GM12873 (cell line): Measurements from ENCODE around the gene SOBP.

ENCODE experiments used
- TF ChIP-seq, protein P1 (sequence below): IDR thresholded peaks from 2 replicates; pipeline ENCODE4 v1.5.1; 2012; ENCODE audit warnings: low read depth, mild to moderate bottlenecking, moderate library complexity, low read length, control low read depth; ENCODE audit not compliant: insufficient read depth; ENCODE audit errors: missing control alignments

Gene SOBP

DNA sequence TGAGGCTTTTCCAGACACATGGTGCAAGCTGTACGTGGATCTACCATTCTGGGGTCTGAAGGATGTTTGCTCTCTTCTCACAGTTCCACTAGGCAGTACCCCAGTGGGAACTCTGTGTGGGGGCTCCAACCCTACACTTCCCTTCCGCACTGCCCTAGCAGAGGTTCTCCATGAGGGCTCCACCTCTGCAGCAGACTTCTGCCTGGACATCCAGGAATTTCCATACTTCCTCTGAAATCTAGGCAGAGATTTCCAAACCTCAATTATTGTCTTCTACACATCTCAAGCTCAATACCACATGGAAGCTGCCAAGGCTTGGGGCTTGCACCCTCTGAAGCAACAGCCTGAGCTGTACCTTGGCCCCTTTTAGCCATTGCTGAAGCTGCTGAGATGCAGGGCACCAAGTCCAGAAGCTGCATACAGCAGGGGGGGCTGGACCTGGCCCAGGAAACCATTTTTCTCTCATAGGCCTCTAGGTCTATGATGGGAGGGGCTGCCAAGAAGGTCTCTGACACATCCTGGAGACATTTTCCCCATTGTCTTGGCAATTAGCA is 42.2 kb upstream of the SOBP start:
- TF ChIP-seq, protein P1, sequence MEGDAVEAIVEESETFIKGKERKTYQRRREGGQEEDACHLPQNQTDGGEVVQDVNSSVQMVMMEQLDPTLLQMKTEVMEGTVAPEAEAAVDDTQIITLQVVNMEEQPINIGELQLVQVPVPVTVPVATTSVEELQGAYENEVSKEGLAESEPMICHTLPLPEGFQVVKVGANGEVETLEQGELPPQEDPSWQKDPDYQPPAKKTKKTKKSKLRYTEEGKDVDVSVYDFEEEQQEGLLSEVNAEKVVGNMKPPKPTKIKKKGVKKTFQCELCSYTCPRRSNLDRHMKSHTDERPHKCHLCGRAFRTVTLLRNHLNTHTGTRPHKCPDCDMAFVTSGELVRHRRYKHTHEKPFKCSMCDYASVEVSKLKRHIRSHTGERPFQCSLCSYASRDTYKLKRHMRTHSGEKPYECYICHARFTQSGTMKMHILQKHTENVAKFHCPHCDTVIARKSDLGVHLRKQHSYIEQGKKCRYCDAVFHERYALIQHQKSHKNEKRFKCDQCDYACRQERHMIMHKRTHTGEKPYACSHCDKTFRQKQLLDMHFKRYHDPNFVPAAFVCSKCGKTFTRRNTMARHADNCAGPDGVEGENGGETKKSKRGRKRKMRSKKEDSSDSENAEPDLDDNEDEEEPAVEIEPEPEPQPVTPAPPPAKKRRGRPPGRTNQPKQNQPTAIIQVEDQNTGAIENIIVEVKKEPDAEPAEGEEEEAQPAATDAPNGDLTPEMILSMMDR = no peak

DNA sequence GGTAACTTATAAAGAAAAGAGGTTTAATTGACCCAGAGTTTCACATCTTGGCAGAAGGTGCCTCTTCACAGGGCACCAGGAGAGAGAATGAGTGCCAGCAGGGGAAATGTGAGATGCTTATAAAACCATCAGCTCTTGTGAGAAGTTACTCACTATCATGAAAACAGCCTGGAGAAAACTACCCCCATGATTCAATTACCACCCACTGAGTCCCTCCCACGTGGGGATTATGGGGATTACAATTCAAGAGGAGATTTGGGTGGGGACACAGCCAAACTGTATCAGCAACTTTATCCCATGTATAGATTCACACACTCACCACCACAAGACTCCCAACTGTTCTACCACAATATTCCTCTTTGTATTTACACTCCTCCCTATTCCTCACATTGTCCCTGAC is 41.1 kb upstream of the SOBP start:
- TF ChIP-seq, protein P1 = no peak

DNA sequence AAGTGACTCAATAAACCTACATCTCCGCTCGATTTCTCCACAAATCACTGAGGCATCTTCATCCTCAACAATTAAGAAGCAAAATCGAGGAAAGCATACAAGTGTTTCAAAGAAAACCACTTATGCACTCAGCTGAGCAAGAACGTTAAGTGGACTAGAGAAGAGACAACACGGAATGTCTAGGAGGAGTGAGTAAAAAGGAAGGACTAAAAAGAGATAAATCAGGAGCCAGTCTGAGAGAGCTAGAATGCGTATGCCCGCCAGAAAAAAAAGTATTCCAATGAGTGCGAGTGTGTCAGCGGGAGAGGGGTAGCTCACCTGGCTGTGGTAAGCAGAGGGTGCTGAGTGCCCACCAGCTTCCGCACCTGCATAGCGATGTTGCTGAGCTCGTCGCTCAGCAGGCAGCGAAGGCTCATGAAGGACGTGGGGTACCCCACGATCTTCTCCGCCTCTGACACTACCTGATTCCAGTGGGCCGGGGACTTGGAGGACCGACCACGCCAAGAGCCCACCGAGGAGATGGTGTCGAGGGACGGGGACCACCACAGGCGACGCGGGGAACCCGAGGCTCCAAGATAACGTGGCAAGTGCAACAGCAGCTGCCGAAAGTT is 31.1 kb upstream of the SOBP start:
- TF ChIP-seq, protein P1 = no peak

DNA sequence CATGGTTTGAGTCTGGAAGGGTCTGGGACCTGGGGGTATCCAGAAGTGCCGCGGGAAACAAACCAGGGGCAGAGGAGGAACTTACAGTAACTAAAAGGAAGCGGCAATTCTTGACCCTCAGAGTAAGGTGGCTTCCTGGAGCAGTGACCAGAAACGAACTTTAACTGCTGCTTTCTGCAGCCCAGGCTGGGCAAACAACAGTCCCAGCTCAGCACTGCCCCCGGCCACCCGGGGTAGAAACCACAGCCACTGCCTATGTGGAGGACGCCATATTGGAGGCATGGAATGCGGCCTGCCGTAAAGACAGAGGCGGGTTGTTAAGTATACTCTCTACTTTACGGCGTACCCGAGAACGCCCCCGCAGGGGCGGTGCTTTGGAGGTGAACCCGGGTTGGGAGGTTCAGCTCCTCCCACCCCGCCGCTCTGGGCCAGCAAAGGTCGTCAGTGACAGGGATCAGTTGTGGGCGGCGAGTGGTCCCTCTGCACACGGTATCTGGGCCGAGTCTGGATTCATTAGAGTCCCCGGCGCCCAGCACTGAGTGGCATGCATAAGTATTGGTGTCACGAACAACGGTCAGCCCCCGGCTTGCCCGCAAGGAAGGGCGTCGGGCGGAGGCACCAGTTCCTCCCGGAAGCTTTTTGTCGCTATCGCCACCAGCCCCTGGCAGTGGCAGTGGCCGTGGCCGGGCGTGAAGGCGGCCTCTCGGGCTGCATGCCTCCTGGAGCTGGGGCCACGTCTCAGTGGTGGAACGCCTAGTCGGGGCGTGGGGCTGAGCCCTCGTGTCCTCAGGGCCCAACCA is 30.4 kb upstream of the SOBP start, which contains the start of gene PDSS2:
Gene PDSS2, minus strand, starts transcription at position 282 of the 800 bp plus-strand sequence. Its CDS starts 279 bp downstream, at position 3.
- TF ChIP-seq, protein P1 = peak; percentile 66

DNA sequence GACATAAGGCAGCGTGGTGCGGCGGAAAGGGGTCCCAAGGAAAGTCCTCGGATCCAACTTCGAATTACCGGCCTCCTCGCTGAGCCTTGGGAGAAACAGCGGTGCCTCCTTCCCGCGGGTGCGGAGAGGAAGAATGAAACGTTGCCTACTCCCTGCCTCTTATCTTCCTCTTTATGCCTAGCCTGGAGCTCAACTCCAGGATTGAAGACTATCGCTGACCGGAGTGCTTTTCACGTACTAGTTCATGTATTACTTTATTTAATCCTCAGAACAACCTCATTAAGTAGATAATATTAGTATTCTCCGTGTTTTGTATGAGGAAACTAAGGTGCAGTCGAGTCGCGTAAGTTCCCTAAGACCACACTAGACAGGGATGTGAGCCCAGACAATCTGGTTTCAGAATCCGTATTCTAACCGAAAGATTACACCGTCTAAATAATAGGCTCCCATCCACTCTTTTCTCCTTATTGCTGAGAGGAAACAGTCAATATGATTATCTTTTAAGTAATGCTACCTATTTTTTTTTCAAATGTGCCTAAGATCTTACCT is 29.8 kb upstream of the SOBP start:
- TF ChIP-seq, protein P1 = no peak

DNA sequence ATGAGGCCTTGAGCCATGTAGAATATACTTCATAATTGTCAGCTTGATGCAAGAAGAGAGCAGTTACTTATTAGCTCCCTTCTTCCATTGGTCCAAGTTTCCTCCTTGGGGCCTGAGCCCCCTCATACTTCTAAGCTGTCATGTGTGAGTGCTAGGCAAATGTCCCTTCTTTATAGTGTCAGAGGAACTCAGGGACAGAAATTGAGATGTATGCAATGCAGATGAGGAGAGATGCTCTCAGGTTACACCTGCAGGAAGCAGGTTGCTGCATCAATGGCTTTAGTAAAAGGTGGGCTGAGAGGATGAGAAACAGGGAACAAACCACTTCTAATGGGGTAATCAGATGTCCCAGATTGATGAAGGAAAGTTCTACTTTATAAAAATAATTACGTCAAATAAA is 23.9 kb upstream of the SOBP start:
- TF ChIP-seq, protein P1 = no peak

DNA sequence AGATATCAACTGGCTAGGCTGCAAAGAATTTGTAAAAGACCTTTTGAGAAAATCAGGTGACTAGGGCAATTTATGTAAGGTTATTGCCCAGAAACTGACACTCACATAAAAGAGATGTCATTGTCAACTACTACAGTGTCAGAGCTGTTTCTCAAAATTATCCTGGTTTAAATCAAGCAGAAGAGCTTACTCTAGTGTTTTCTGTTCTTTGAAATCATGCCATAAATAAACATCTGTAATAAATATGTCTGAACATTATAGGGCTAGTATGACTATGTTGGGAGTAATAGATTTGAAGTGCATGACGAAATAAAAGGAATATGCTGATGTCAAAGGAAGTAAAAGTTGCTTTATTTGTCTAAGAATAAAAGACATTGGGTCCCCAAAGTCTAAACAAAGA is 19.6 kb upstream of the SOBP start:
- TF ChIP-seq, protein P1 = no peak
